Adrenal gland (tissue), 12 donors: ENCODE data around the gene MRPL2. TPM values are rescaled to one million over a fixed set of nuclear protein-coding genes. Genes with fewer than 3 reads are reported as not detected.

Experiments
- DNase-seq, 7 donors: peaks; one replicate each; pipeline ENCODE4 v3.0.0-alpha.2; 2019 to 2020
- H3K27ac ChIP-seq, 5 donors: fragments of 200-600 bp; sonication (generic) in 4 of 5; 1 replicate in 3 of 5; 2 replicates in 2 of 5; pipeline versions ENCODE4 v1.5.1 to v1.8.0; 2016 to 2020; ENCODE audit warnings: mild to moderate bottlenecking in 1 of 5
- H3K27me3 ChIP-seq: fragments of 200-600 bp; 2 replicates; pipeline ENCODE4 v1.8.0; 2021
- H3K36me3 ChIP-seq, 2 donors: fragments of 200-600 bp; replicated peaks in 1 of 2; 1 replicate in 1 of 2; 2 replicates in 1 of 2; pipeline versions ENCODE4 v1.5.1 to v1.8.0; 2018 to 2022
- H3K4me1 ChIP-seq, 2 donors: fragments of 200-600 bp; replicated peaks in 1 of 2; 1 replicate in 1 of 2; 2 replicates in 1 of 2; pipeline versions ENCODE4 v1.5.1 to v1.8.0; 2018 to 2021
- H3K4me3 ChIP-seq, 4 donors: fragments of 200-600 bp; sonication (generic) in 3 of 4; one replicate each; pipeline ENCODE4 v1.5.1; 2016 to 2018
- H3K9me3 ChIP-seq, 3 donors: fragments of 200-600 bp; sonication (generic) in 1 of 3; replicated peaks in 1 of 3; 1 replicate in 2 of 3; 2 replicates in 1 of 3; pipeline versions ENCODE4 v1.5.1 to v1.8.0; 2016 to 2021
- POLR2A ChIP-seq, 2 donors: fragments of 450-650 bp; IDR thresholded peaks; one replicate each; pipeline ENCODE4 v1.6.1; 2017; ENCODE audit warnings: antibody characterized with exemption in 2 of 2, mild to moderate bottlenecking in 2 of 2, moderate library complexity in 1 of 2
- WGBS, 4 donors: extraction: QIAGEN DNeasy Blood & Tissue Kit in 2 of 4; methylation state at CpG; one replicate each; pipeline versions ENCODE4 v1.1.5 to v1.1.7; 2013 to 2017; 5-methylcytosine and 5-hydroxymethylcytosine counted together
- intact Hi-C, 2 donors: fragments of 100-400 bp; cut with DNase I; formaldehyde crosslinking; loops; one replicate each; pipeline versions ENCODE4 v1.14.1 to v1.15.0; 2022 to 2023
- polyA plus RNA-seq, 3 donors: library from polyadenylated mRNA; stranded (reverse); fragments of 200-250 nt in 2 of 3; fragments of 350-450 nt in 1 of 3; fragmentation: Illumina TruSeq in 1 of 3; extraction: RNeasy Lipid Tissue Mini Kit (QIAGEN cat#74804) in 1 of 3; gene quantifications; one replicate each; pipeline ENCODE4 v1.2.3, GENCODE V29; 2013 to 2014
- total RNA-seq, 9 donors: library from RNA; depleted of rRNA in 4 of 9; stranded (reverse); fragments of >200 nt in 4 of 9; fragments of 120-200 nt in 1 of 9; fragmentation: NEBNext Ultra II Directional in 1 of 9; extraction: Animal tissue kit (Norgen Biotek cat#: 25700) in 1 of 9; gene quantifications; one replicate each; pipeline versions ENCODE4 v1.1.0 to v1.2.4, GENCODE V29; 2013 to 2023
- TF ChIP-seq, protein P1 (sequence below), 6 experiments: fragments of 450-650 bp in 4 of 6; fragments of 200-600 bp in 2 of 6; sonication (generic) in 1 of 6; IDR thresholded peaks; 1 replicate in 5 of 6; 2 replicates in 1 of 6; pipeline versions ENCODE4 v1.5.1 to v1.8.0; 2016 to 2021; ENCODE audit warnings: antibody characterized with exemption in 6 of 6, mild to moderate bottlenecking in 2 of 6, moderate library complexity in 1 of 6
- donor health status: healthy with polysubstance abuse.
- donor health status: Bipolar disorder and iron deficiency.
- donor health status: DM: yes; HTN: yes; CAD: no.
- donor health status: DM: no; HTN: no; CAD: no.
- donor health status: DM: no; HTN: no; CAD: no.
- donor health status: DM: yes; HTN: yes; CAD: no.

MRPL2 gene
- total and polyA plus RNA-seq, 12 donors = 16.7 to 143 (median 75.1) TPM

DNA sequence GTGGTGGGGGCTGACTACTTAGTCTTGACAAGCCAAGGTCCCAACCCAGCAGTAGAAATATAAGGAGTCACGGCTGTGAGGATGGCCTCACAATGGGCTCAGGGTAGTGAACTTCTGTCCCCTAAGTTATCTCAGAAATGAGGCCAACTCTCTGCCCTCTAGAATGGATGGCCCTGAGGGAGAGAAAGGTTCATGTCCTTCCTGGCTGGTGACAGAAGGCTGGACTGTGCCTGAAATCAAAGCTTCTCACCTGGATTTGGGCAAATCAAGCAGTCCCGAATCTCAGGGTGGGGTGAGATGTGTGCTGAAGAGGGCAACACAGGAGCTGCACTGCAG lies 25.1 kb downstream of the MRPL2 start:
- no peaks in the 10 kb centered on the region for H3K27me3 ChIP-seq
- peaks cover 0 to 83% of the 10 kb centered on the region in 2 donors for H3K36me3 ChIP-seq
- no peak overlapping the region for H3K4me3 ChIP-seq
- DNase-seq = no peak
- H3K4me1 ChIP-seq = no peaks in the 10 kb centered on the region
- TF ChIP-seq, protein P1, sequence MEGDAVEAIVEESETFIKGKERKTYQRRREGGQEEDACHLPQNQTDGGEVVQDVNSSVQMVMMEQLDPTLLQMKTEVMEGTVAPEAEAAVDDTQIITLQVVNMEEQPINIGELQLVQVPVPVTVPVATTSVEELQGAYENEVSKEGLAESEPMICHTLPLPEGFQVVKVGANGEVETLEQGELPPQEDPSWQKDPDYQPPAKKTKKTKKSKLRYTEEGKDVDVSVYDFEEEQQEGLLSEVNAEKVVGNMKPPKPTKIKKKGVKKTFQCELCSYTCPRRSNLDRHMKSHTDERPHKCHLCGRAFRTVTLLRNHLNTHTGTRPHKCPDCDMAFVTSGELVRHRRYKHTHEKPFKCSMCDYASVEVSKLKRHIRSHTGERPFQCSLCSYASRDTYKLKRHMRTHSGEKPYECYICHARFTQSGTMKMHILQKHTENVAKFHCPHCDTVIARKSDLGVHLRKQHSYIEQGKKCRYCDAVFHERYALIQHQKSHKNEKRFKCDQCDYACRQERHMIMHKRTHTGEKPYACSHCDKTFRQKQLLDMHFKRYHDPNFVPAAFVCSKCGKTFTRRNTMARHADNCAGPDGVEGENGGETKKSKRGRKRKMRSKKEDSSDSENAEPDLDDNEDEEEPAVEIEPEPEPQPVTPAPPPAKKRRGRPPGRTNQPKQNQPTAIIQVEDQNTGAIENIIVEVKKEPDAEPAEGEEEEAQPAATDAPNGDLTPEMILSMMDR (IDR thresholded peaks at IDR 0.05) = no peak
- TF ChIP-seq POLR2A (IDR thresholded peaks at IDR 0.05) = no peak
- H3K9me3 ChIP-seq = no peaks in the 10 kb centered on the region
- intact Hi-C loops = no loop called here
- H3K27ac ChIP-seq = no peak overlapping the region
- 47 to 73% (median 66%) methylated on average over 2 of the region's 2 CpGs for WGBS, 4 donors

DNA sequence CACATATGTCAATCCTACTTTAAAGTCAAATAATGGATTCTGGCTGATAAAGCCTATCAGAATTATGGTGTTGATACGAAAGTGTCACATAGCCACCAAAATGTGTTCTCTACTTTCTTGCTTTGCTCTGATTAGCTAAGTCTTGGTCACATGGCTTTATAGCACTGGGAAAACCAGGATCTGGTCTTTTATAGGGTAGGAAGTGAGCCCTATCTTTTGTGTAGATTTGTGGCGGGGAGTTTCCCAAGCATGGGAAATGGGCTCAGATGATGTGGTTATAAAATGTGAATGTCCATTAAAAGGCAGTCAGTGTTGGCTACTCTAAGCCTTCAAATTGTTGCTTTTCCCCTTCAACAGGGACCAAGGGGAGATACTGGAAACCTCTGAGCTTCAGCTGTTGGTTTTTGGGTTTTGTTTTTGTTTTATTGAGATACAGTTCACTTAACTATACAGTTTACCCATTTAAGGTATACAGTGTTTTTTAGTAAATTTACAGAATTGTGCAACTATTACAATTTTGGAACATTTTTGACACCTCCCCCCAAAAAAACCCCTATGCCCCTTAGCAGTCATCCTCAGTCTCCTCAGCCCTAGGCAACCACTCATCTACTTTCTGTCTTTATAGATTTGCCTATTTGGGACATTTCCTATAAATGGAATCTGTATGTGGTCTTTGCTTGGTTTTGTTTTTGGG lies 25.6 kb downstream of the MRPL2 start:
- 87 to 93% (median 91%) methylated on average over 2 of the region's 2 CpGs for WGBS, 4 donors
- TF ChIP-seq, protein P1 (IDR thresholded peaks at IDR 0.05) = no peak
- no peak for TF ChIP-seq POLR2A (IDR thresholded peaks at IDR 0.05)
- no peaks in the 10 kb centered on the region for H3K9me3 ChIP-seq
- no peaks in the 10 kb centered on the region for H3K27me3 ChIP-seq
- no peak overlapping the region for H3K27ac ChIP-seq
- no peaks in the 10 kb centered on the region for H3K4me1 ChIP-seq
- DNase-seq = no peak
- intact Hi-C loops = no loop called here
- no peak overlapping the region for H3K4me3 ChIP-seq
- peaks cover 0 to 83% of the 10 kb centered on the region in 2 donors for H3K36me3 ChIP-seq

DNA sequence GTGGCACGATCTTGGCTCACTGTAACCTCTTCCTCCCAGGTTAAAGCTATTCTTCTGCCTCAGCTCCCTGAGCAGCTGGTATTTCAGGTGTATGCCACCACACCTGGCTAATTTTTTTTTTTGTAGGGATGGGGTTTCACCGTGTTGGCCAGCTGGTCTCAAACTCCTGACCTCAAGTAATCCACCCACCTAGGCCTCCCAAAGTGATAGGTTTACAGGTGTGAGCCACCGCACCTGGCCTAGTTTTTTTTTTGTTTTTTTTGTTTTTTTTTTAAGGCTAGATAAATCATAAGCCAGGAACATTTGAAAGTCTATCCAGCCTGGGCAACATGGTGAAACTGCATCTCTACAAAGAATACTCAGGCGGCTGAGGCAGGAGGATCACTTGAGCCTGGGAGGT lies 26.9 kb downstream of the MRPL2 start:
- DNase-seq = no peak
- Histone ChIP-seq H3K27me3 (no peaks in the 10 kb centered on the region), H3K36me3 (peaks cover 0 to 81% of the 10 kb centered on the region in 2 donors), H3K4me1 (no peaks in the 10 kb centered on the region), H3K4me3 (no peak overlapping the region), H3K9me3 (no peaks in the 10 kb centered on the region), H3K27ac (no peak overlapping the region)
- no peak for TF ChIP-seq POLR2A (IDR thresholded peaks at IDR 0.05)
- TF ChIP-seq, protein P1 (IDR thresholded peaks at IDR 0.05) = no peak
- WGBS, 4 donors = 90 to 96% (median 94%) methylated on average over 4 of the region's 4 CpGs
- intact Hi-C loops = no loop called here

DNA sequence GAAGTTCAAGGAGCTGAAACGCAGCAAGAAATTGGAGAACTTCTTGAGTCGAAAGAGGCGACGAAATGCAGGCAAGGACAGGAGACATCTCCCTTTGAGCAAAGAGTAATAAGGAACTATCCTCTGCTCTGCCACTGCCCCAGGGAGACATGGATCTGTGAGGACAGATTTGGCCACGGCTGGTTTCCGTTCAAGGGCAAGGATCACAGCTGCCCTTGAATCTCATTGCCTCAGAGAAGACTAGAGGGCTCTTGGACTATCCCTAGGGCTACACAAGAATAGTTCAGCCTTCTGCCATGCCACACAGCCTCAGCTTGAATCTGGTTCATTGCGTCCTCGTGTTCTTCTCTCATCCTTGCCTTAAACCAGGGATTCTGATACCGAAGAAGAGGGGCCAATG lies 30.1 kb downstream of the MRPL2 start:
- Histone ChIP-seq H3K9me3 (no peaks in the 10 kb centered on the region), H3K27me3 (no peaks in the 10 kb centered on the region), H3K4me3 (no peak overlapping the region), H3K4me1 (peaks cover 0 to 3% of the 10 kb centered on the region in 2 donors), H3K36me3 (peaks cover 0 to 86% of the 10 kb centered on the region in 2 donors), H3K27ac (no peak overlapping the region)
- TF ChIP-seq, protein P1 (IDR thresholded peaks at IDR 0.05) = no peak
- no peak for TF ChIP-seq POLR2A (IDR thresholded peaks at IDR 0.05)
- DNase-seq = no peak
- intact Hi-C loops = no loop called here
- WGBS, 4 donors = 71 to 80% (median 76%) methylated on average over 7 to 9 of the region's 9 CpGs
